Neuronal stem cell (in vitro differentiated cells): Measurements from ENCODE around the gene C14orf119.

ENCODE experiments used
- DNase-seq: peaks from one replicate; pipeline ENCODE4 v3.0.0-alpha.2; 2013; ENCODE audit warnings: low spot score
- H2AFZ ChIP-seq: one replicate; pipeline ENCODE4 v1.6.1; 2013; ENCODE audit warnings: mild to moderate bottlenecking, low read length, inconsistent platforms
- H2AK5ac ChIP-seq: 2 replicates; pipeline ENCODE4 v1.6.1; 2013; ENCODE audit warnings: low read depth, mild to moderate bottlenecking, inconsistent platforms, low read length, moderate library complexity, mixed read lengths
- H2BK120ac ChIP-seq: 2 replicates; pipeline ENCODE4 v1.6.1; 2013; ENCODE audit warnings: low read depth, mild to moderate bottlenecking, inconsistent platforms, low read length, moderate library complexity, mixed read lengths
- H2BK12ac ChIP-seq: one replicate; pipeline ENCODE4 v1.6.1; 2013; ENCODE audit warnings: low read length, inconsistent platforms
- H2BK15ac ChIP-seq: 2 replicates; pipeline ENCODE4 v1.6.1; 2013; ENCODE audit warnings: mild to moderate bottlenecking, low read length, inconsistent platforms, mixed read lengths
- H2BK5ac ChIP-seq: one replicate; pipeline ENCODE4 v1.6.1; 2013; ENCODE audit warnings: inconsistent platforms, mild to moderate bottlenecking, low read length, moderate library complexity
- H3K14ac ChIP-seq: one replicate; pipeline ENCODE4 v1.6.1; 2013; ENCODE audit warnings: low read length, inconsistent platforms
- H3K18ac ChIP-seq: 2 replicates; pipeline ENCODE4 v1.6.1; 2013; ENCODE audit warnings: low read length, inconsistent platforms
- H3K23ac ChIP-seq: 2 replicates; pipeline ENCODE4 v1.6.1; 2013; ENCODE audit warnings: low read depth, mild to moderate bottlenecking, mixed read lengths, low read length, inconsistent platforms; ENCODE audit not compliant: poor library complexity
- H3K27ac ChIP-seq: replicated peaks from 3 replicates; pipeline ENCODE4 v1.5.1; 2013; ENCODE audit warnings: low read length, inconsistent platforms
- H3K27me3 ChIP-seq, 3 experiments: 2 replicates each; pipeline ENCODE4 v1.6.1; 2013; ENCODE audit warnings: low read length in 3 of 3, mild to moderate bottlenecking in 2 of 3, inconsistent platforms in 1 of 3, low read depth in 1 of 3, mixed read lengths in 1 of 3, moderate library complexity in 1 of 3; ENCODE audit not compliant: control insufficient read depth in 3 of 3, insufficient read depth in 3 of 3
- H3K36me3 ChIP-seq, 2 donors: replicated peaks in 1 of 2; 2 replicates each; pipeline ENCODE4 v1.6.1; 2013; ENCODE audit warnings: low read length in 2 of 2; ENCODE audit not compliant: control insufficient read depth in 2 of 2, insufficient read depth in 2 of 2
- H3K4ac ChIP-seq: 2 replicates; pipeline ENCODE4 v1.6.1; 2013; ENCODE audit warnings: inconsistent platforms, mild to moderate bottlenecking, low read length, moderate library complexity
- H3K4me1 ChIP-seq, 2 donors: 1 replicate in 1 of 2; 2 replicates in 1 of 2; pipeline ENCODE4 v1.6.1; 2013; ENCODE audit warnings: low read length in 2 of 2, low read depth in 1 of 2; ENCODE audit not compliant: control insufficient read depth in 2 of 2, insufficient read depth in 1 of 2
- H3K4me2 ChIP-seq: one replicate; pipeline ENCODE4 v1.6.1; 2013; ENCODE audit warnings: mild to moderate bottlenecking, low read length, inconsistent platforms; ENCODE audit not compliant: insufficient read depth, poor library complexity, severe bottlenecking
- H3K4me3 ChIP-seq, 2 donors: 2 replicates each; pipeline ENCODE4 v1.5.1; 2013; ENCODE audit warnings: low read length in 2 of 2, mild to moderate bottlenecking in 2 of 2, inconsistent platforms in 1 of 2, moderate library complexity in 1 of 2
- H3K79me1 ChIP-seq: one replicate; pipeline ENCODE4 v1.6.1; 2013; ENCODE audit warnings: low read depth, mild to moderate bottlenecking, inconsistent platforms, low read length, moderate library complexity
- H3K9ac ChIP-seq: one replicate; pipeline ENCODE4 v1.6.1; 2013; ENCODE audit warnings: mild to moderate bottlenecking, low read depth, low read length, inconsistent platforms; ENCODE audit not compliant: poor library complexity
- H3K9me3 ChIP-seq, 2 donors: replicated peaks in 1 of 2; 2 replicates each; pipeline versions ENCODE3 to v1.6.1; 2013; ENCODE audit warnings: low read length in 2 of 2, mild to moderate bottlenecking in 2 of 2, inconsistent platforms in 1 of 2, low read depth in 1 of 2, mixed read lengths in 1 of 2, moderate library complexity in 1 of 2; ENCODE audit not compliant: control insufficient read depth in 2 of 2, insufficient read depth in 1 of 2
- H4K8ac ChIP-seq: one replicate; pipeline ENCODE4 v1.6.1; 2013; ENCODE audit warnings: low read depth, mild to moderate bottlenecking, inconsistent platforms, low read length, moderate library complexity
- H4K91ac ChIP-seq: one replicate; pipeline ENCODE4 v1.6.1; 2013; ENCODE audit warnings: low read length, low read depth, mild to moderate bottlenecking, inconsistent platforms; ENCODE audit not compliant: poor library complexity
- WGBS, 2 donors: extraction: QIAGEN DNeasy Blood & Tissue Kit; methylation state at CpG; one replicate each; pipeline ENCODE4 v1.1.7; 2013; ENCODE audit warnings: missing lambda C conversion rate in 2 of 2, mixed read lengths in 1 of 2; ENCODE audit not compliant: insufficient read length in 2 of 2, insufficient replicate concordance in 1 of 2; ENCODE audit errors: extremely low coverage in 2 of 2; 5-methylcytosine and 5-hydroxymethylcytosine counted together

The C14orf119 gene

DNA sequence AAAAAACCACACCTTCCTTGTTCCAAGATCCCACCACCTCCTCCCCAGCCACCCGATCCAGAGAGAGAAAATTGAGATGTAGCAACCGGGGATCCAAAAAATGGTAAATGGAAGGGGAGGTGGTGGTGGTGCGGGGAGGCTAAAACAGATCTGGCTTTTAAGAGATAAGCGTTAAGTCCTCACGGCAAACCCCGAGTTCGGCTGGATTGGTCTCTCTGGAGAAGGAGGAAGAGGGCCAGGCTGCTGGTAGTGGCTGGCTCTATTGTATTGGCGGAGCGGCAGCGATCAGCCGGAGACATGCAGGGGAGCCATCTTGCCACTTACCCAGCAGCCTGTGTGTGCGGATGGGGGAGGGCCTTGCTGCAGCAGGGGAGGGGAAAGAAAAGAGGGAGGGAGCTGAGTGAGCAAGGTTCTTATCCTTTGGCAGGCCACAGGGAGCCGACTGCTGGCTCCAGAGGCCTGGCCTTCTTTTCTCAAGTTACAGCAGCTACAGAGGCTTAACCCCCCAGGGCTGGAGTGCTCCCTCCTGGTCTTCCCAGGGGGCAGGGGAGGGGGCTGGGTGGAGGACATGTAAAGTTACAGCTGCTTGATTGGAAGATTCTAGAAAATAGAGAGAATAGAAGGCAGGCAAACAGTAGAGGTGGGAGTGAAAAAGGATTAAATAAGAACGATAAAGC, 23.9 kb upstream of the C14orf119 start:
- Histone ChIP-seq H3K4me2 (peak overlapping the region; percentile 45), H3K4me1 (peaks cover 22 to 25% of the 10 kb centered on the region in 2 donors), H2BK5ac (peak overlapping the region; percentile 35), H2BK15ac (no peak overlapping the region), H3K18ac (peak overlapping the region; percentile 90), H2BK12ac (no peak overlapping the region), H4K91ac (no peak overlapping the region), H2AK5ac (no peak overlapping the region), H3K9me3 (no peaks in the 10 kb centered on the region), H3K79me1 (peaks cover 5% of the 10 kb centered on the region), H3K27me3 (no peaks in the 10 kb centered on the region), H3K14ac (no peak overlapping the region), H3K36me3 (peaks cover 42 to 70% of the 10 kb centered on the region in 2 donors), H3K23ac (peak overlapping the region; percentile 74), H3K4ac (no peak overlapping the region), H2AFZ (peak overlapping the region; percentile 64), H3K4me3 (peak overlapping the region; percentile 83 to 84), H3K9ac (peak overlapping the region; percentile 66), H3K27ac (peak overlapping the region; percentile 70), H2BK120ac (no peak overlapping the region), H4K8ac (no peak overlapping the region)
- peak; percentile 82 for DNase-seq
- 100% methylated on average over 1 of the region's 14 CpGs; no CpG with 5 or more reads in 1 of the 2 donors for WGBS, 2 donors

DNA sequence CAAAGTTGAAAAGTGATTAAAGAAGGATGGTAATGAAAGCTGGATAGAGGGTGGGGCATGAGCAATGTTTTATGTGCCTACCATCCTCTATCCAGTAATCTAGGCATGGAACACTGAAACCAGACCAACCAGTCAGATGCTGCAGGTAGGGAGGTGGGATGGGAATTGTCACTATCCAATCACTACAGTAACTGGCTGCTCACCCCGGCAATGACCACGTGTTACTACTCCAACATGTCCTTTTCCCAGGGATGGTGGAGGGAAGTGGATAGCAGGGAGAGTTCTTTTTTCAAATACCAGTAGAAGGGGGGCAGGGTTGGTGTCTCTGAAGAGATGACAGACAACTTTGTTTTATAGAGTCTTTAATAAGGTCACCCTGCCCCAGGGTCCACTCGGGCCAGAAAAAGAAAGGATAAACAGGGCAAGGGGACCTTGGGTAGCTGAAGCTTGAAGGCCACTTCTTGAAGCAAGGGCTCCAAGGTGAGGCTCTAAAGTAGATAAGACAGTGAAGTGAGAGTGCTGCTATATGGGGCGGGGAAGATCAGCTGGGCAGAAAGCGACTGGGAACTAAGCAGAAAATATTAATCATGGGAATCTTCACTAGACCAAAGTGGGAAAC, 23.3 kb upstream of the C14orf119 start:
- H3K9me3 ChIP-seq: no peaks in the 10 kb centered on the region
- H3K4ac ChIP-seq: no peak overlapping the region
- no peak overlapping the region for H4K91ac ChIP-seq
- no peak overlapping the region for H2BK120ac ChIP-seq
- H2BK12ac ChIP-seq: no peak overlapping the region
- DNase-seq: no peak
- H2AFZ ChIP-seq: no peak overlapping the region
- H3K23ac ChIP-seq: no peak overlapping the region
- peaks cover 21 to 25% of the 10 kb centered on the region in 2 donors for H3K4me1 ChIP-seq
- WGBS, 2 donors: no CpG with 5 or more reads among the region's 5 CpGs
- no peak overlapping the region for H2AK5ac ChIP-seq
- peak overlapping the region; percentile 68 for H3K27ac ChIP-seq
- H3K14ac ChIP-seq: no peak overlapping the region
- H3K4me3 ChIP-seq: peak overlapping the region in 1 of 2 donors; percentile 83
- no peak overlapping the region for H3K4me2 ChIP-seq
- peaks cover 5% of the 10 kb centered on the region for H3K79me1 ChIP-seq
- H3K36me3 ChIP-seq: peaks cover 40 to 70% of the 10 kb centered on the region in 2 donors
- H3K18ac ChIP-seq: no peak overlapping the region
- no peak overlapping the region for H4K8ac ChIP-seq
- no peak overlapping the region for H2BK5ac ChIP-seq
- H3K27me3 ChIP-seq: no peaks in the 10 kb centered on the region
- no peak overlapping the region for H3K9ac ChIP-seq
- H2BK15ac ChIP-seq: no peak overlapping the region

DNA sequence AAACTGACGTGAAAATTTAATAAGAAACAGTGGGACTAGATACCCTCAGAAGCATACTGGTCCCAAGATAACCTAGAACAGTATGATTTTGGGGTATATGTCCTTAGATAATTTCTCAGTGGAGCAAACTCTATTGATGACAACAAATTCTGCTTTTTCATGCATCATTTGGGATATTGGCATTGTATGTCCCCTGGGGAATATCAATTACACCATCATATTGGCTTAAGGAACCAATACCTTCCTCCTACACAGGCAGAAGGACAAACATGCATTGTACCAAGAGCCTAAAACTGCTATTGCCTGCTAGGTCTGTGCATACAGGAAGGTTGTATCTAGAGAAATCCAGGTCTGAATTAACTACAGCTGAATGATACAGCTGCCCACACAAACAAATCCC, 20.4 kb upstream of the C14orf119 start:
- H3K4me3 ChIP-seq: no peak overlapping the region
- no peak overlapping the region for H2AFZ ChIP-seq
- no peaks in the 10 kb centered on the region for H3K27me3 ChIP-seq
- no peak overlapping the region for H2AK5ac ChIP-seq
- no peak overlapping the region for H4K91ac ChIP-seq
- H2BK120ac ChIP-seq: no peak overlapping the region
- no peak overlapping the region for H3K18ac ChIP-seq
- H3K9ac ChIP-seq: no peak overlapping the region
- H3K27ac ChIP-seq: no peak overlapping the region
- H3K36me3 ChIP-seq: peaks cover 37 to 72% of the 10 kb centered on the region in 2 donors
- no peak overlapping the region for H2BK15ac ChIP-seq
- H3K14ac ChIP-seq: no peak overlapping the region
- no peak overlapping the region for H2BK5ac ChIP-seq
- peaks cover 8 to 16% of the 10 kb centered on the region in 2 donors for H3K4me1 ChIP-seq
- H3K23ac ChIP-seq: no peak overlapping the region
- no CpG with 5 or more reads among the region's 1 CpG for WGBS, 2 donors
- H3K9me3 ChIP-seq: no peaks in the 10 kb centered on the region
- no peak overlapping the region for H3K4me2 ChIP-seq
- no peaks in the 10 kb centered on the region for H3K79me1 ChIP-seq
- no peak overlapping the region for H3K4ac ChIP-seq
- no peak overlapping the region for H4K8ac ChIP-seq
- no peak for DNase-seq
- H2BK12ac ChIP-seq: no peak overlapping the region

DNA sequence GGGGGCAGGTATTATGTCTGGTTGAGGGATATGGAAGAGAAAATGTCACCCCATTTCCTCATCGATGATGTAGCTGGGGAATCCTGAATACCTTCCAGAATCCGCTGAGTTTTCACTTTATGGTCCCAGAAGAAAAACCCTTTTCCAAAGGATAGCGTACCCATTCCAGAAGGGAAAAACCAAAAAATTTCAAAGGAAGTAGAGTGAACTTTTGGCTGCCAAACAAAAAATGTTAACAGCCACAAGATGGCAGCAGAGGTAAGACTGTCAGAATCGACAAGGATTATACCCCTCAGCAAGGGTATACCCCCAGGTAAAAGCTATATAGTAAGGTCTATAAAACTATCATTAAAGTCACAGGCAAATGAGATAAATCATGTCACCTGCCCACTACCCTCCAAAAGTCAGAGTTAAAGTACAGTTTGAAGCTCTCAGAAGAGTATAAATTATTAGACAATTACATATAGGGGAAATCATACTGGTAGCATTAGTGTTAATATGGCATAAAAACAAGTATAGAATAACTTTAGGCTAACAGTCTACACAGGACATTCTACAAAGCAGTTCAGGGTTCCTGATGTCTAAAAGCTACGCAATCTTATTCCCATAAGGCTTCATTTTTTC, 18.4 kb upstream of the C14orf119 start:
- Histone ChIP-seq H2BK12ac (no peak overlapping the region), H2AFZ (no peak overlapping the region), H3K4me1 (peaks cover 4 to 7% of the 10 kb centered on the region in 2 donors), H4K8ac (no peak overlapping the region), H3K27ac (no peak overlapping the region), H2BK5ac (no peak overlapping the region), H2BK15ac (no peak overlapping the region), H2BK120ac (no peak overlapping the region), H3K18ac (no peak overlapping the region), H3K14ac (no peak overlapping the region), H3K9me3 (no peaks in the 10 kb centered on the region), H3K4me2 (no peak overlapping the region), H3K4ac (no peak overlapping the region), H3K9ac (no peak overlapping the region), H3K4me3 (no peak overlapping the region), H3K27me3 (no peaks in the 10 kb centered on the region), H3K36me3 (peaks cover 46 to 91% of the 10 kb centered on the region in 2 donors), H3K79me1 (no peaks in the 10 kb centered on the region), H3K23ac (no peak overlapping the region), H2AK5ac (no peak overlapping the region), H4K91ac (no peak overlapping the region)
- no peak for DNase-seq
- WGBS, 2 donors: no CpG with 5 or more reads among the region's 5 CpGs
